HK-2 (cell line): Measurements from ENCODE around the gene ARRDC2.
A peak's percentile ranks its signal among the peaks of the same experiment; 100 is the strongest.

Experiments used
- DNase-seq: peaks from one replicate; pipeline ENCODE4 v3.0.0-alpha.2; 2018; ENCODE audit not compliant: unreplicated experiment

The ARRDC2 gene

DNA sequence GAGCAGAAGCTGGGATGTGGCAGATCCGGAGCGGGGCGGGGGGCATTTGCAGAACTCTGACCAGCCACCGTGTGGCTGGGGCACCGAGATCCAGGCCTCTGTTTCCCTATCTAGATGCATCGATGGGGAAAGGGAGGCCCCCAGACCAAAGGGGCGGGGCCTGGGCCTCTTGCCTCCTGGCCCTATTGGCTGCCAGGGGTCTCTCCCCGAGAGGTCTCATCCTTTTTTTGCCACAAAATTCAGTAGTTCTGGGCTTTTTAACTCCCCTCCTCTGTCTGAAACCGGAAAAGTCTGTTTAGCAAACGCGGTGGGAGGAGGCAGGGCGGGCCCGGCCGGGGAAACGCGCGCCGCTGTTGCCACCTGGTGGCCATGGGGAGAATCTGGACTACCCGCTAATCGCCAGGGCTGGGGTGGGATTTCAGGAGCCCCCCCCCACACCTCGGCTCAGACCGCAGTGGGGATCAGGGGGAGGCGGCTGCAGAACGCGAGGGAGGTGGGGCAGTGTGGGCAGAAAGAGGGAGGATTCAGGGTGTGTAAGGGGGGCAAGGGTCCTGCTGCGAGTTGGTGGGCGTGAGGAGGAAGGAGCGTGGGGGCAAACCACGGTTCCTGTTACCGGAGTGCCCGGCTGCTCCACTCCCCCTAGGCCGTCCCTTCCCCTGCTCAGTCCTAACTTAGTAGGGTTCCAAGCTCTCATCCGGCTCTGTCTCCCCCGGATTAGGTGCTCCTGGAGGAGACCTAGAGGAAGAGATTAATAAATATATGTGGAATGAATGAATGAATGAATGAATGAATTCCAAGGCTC lies 50.4 kb downstream of the ARRDC2 start:
- DNase-seq, result peak; percentile 76

DNA sequence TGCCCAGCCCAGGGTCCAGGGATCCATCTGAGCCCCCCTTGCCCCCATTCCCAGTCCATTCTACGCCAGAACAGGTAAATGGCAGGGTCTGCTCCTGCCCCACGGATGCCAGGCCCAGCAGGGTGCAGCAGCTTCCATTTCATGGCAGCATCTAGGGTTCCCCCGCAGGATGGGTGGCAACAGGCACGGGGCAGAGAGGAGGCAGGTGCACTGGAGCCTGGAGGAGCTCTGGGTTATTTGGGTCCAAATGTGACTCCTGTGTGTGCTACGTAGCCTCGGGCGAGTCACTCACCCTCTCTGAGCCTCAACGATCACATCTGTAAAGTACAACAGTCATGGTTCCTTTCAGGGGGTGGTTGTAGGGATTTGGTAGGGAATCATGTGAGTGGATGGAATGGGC lies 51.3 kb downstream of the ARRDC2 start:
- no peak for DNase-seq

DNA sequence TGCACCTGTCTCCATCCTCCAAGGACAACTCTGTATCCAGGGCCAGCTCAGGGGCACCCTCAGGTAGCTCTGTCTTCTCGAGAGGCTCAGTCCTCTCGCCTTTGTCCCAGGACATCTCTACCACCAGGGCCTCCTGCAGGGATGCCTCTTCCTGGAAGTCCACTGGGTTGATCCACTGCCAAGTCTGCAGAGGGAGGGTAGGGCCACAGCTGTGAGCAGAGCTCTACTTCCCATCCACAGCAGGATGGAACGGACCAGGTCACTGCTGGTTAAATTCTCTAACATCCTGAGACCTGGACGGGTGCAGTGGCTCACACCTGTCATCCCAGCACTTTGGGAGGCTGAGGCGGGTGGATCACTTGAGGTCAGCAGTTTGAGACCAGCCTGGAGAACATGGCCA lies 51.9 kb downstream of the ARRDC2 start:
- DNase-seq, result no peak

DNA sequence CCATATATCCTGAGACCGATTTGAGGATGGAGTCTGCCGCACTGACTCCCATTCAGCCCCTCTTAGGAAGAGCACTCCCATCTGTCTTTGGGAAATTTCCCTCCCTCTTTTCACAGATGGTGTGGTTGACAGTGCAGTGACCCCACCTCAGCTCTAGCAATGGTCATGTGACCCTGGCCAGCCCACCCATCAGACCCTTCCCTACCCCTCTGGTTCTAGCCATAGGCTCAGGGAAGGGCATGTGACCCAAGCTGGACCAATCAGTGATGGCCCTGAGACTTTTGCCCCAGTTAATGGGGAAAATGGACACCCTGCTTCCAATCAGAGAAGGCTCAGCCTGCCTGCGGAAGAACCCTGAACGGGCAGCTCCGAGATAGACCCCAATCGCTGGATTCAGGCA lies 52.5 kb downstream of the ARRDC2 start:
- DNase-seq, result no peak

DNA sequence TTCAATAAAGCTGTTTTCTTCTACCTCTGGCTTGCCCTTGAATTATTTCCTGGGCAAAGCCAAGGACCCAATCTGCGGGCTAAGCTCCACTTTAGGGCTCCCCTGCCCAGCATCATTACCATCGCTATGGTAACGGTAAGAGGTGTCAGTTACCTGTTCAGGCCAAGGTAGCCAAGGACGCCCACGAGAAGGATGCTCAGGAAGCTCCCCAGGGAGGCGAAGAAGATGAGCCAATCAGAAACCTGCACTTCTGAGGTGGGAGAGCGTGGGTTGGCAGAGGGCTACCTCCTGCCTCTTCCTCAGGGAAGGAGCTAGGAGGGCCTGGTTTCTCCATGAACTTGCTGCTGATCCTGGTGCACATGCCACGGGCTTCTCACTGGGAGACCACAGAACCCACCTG lies 54.1 kb downstream of the ARRDC2 start:
- DNase-seq, result no peak

DNA sequence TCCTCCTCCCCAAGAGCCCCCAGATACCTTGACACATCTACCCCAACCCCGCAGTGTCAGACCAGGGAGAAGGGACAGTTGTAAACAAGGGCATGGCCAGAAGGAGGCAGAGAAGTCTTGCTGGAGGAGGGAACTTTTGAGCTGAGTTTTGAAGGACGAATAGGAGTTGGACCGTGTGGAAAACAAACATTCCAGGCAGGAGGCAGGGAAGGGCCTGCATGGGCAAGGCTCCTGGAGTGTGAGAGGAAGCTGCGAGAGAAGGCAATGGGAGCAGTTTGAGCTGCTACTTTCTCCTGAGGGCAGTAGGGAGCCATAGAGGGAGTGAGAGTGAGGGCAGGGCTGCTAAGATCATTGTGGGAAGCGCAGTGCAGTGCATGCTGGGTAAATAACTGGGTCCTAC lies 55.5 kb downstream of the ARRDC2 start:
- DNase-seq, result no peak
